Erythroblast (primary cell): ENCODE measurements around the gene TWNK.
A peak's percentile ranks its signal among the peaks of the same experiment; 100 is the strongest.

Source experiments
- DNase-seq, 2 experiments: peaks; one replicate each; lab custom pipeline; 2025; lab: John Stamatoyannopoulos, UW
- GATA1 ChIP-seq: IDR thresholded peaks from 2 replicates; pipeline ENCODE4 v1.6.1; 2011; ENCODE audit warnings: low read depth, mild to moderate bottlenecking, control low read depth, low read length, moderate library complexity
- POLR2A ChIP-seq: IDR thresholded peaks from 2 replicates; pipeline ENCODE4 v1.6.1; 2011; ENCODE audit warnings: mild to moderate bottlenecking, low read length

The TWNK gene

DNA sequence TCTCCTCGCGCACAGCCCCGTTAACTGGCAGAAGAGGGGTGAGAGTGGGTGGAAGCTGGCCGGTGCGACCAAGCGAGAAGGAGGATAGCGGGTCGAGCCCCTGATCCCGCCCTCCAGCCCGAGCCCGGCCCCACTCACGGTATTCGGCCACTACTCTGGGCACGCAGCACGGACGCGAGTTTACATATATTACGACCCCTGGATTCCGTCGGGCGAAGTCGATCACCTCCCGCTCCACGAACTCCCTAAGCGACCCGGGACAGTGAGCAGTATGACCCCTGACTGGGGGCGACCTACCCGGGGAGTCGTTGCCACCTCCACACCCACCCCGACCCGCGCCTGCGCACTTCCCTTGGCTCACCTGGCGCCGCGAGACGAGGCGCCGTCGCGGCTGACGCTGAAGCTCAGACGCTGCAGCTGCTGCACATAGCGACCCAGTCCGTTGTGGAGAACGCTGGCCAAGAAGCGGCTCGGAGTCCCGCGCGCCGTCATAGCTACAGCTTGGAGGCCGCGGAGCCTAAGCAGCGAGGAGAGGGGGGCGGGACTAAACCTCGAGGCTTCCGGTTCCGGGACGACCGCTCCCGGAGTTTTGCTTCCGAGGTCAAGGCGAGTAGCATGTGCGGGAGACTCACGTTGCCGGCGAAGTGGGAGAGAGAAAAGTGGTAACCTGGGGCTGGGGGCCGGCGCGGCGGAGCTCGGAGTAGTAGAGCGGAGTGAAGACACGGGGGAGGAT is at the start of gene TWNK, which contains the start of gene MRPL43:
Gene TWNK (plus strand): TSS at position 592 of the 733 bp plus-strand sequence. CDS start 668 bp downstream, outside the sequence.
Gene MRPL43 (minus strand): TSS at position 546 of the 733 bp plus-strand sequence. CDS start 54 bp downstream, at position 492.
- peak; percentile 88 to 90 for DNase-seq
- peak; percentile 73 for TF ChIP-seq POLR2A
- no peak for TF ChIP-seq GATA1

- DNase-seq: no peak
- TF ChIP-seq GATA1 (no peak), POLR2A (no peak)
Measured at GRCh38 chr10:100939763-100940344, 47.5 kb upstream of the TWNK start.

- no peak for DNase-seq
- TF ChIP-seq POLR2A: no peak
- no peak for TF ChIP-seq GATA1
Measured at GRCh38 chr10:100942229-100942628, 45.1 kb upstream of the TWNK start.

DNA sequence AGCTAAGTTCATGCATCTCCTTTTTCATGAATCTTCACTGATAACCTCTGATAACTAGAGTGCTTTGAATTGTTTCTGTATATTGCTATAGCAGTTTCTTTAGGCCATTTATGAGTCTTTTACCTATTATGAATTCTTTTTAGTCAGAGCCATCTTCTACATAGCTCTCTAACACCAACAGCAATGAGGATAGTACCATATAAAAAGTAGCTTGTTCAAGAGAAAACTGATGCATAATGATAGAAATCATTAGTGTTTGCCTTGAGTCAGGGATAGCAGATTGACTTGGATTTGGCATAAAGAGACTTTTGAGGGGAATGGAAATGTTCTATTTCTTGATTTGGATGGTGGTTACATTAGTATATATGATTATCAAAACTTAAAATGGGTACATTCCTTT is 43.8 kb upstream of the TWNK start:
- no peak for DNase-seq
- no peak for TF ChIP-seq GATA1
- no peak for TF ChIP-seq POLR2A

GRCh38 chr10:100945754-100946153 is 41.6 kb upstream of the TWNK start:
- TF ChIP-seq GATA1 (no peak), POLR2A (no peak)
- no peak for DNase-seq

GRCh38 chr10:100948916-100949315 is 38.4 kb upstream of the TWNK start:
- TF ChIP-seq GATA1 (no peak), POLR2A (no peak)
- DNase-seq: no peak

DNA sequence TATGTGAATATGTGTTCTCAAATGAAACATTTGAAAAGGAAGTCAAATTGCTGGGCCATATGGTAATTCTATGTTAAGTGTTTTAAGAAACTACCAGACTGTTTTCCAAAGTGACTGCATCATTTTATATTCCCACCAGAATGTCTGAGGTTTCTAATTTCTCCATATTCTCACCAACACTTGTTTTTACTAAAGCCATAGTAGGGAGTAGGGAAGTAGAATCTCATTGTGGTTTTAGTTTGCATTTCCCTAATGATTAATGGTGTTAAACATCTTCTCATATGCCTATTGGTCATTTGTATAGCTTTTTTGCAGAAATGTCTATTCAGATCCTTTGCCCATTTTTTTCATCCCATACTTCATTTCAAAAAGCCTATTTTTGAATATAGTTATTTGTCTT is 27.1 kb upstream of the TWNK start:
- TF ChIP-seq GATA1 (no peak), POLR2A (no peak)
- no peak for DNase-seq

DNA sequence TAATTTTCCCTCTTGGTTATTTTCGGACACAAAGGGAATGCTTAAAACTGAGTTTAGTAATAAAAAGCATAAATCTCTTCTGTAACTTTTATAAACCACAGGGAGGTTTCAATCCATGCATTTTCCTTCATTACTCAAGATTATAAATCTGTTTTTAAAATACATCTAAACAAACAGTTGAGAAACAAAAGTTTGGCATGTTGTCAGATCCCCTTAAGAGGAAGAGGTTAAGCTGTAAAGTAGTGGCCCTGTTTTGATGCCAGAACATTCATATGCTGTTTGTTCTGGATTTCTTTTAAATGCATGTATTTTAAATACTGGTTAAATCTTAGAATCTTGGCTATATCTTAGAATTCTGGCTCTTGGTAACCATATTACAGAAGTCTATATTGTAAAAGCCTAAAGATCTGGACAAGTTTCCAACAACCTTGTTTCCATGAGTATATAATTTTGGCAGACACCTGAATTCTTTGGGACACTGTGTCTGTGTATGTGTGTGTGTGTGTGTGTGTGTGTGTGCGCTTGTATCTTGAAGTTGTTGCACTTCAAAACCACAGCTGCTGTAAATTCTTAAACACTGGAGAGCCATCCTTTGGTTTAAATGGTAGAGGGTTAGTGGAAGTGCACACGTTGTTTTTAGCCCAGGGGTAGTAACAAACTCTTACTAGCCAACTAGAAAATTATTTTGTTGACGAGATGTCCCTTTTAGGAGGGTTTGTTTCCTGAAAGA is 24.8 kb upstream of the TWNK start:
- DNase-seq: no peak
- TF ChIP-seq GATA1 (no peak), POLR2A (no peak)

GRCh38 chr10:100963826-100964225 is 23.5 kb upstream of the TWNK start:
- TF ChIP-seq POLR2A: no peak
- TF ChIP-seq GATA1: no peak
- no peak for DNase-seq

DNA sequence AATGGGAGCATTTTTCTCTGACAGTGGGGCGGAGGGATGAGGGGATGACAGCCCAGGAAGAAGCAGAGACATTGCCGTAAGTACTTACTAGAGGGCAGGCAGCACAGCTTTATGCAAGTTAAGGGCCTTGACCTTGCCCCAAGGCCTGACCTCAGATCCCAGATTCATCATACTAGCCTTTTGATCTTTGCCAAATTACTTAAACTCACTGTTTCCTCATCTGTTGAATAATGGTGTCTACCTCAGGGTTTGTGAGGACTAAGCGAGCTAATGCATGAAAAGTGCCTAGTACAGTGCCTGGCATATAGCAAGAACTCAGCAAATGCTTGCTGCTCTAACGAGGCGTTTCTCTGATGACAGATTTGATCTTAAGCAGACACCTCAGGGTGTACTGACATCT is 21.5 kb upstream of the TWNK start:
- TF ChIP-seq GATA1: no peak
- no peak for TF ChIP-seq POLR2A
- DNase-seq: no peak

DNA sequence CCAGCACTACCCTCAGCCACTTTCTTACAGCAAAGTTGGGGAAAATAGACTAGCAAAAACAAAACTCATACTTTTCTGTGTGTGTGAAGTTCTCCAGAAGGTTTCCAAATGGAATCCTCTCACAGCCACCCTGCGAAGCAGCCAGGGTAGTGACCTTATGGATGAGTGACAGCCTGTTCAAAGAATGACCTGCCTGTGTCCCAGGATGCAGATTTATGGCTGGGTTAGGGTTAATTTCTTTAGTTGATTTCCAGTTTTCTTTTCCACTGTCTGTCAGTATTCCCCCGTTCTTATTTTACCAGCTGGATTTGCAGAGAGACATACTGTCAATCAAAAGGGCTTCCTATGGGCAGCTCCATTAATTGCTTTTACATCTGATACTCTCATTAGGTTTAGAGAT is 20.5 kb upstream of the TWNK start:
- no peak for DNase-seq
- TF ChIP-seq POLR2A: no peak
- no peak for TF ChIP-seq GATA1

- TF ChIP-seq POLR2A (no peak), GATA1 (no peak)
- peak in 1 of 2 experiments; percentile 22 for DNase-seq
Measured at GRCh38 chr10:100967332-100967731, 20.0 kb upstream of the TWNK start.

DNA sequence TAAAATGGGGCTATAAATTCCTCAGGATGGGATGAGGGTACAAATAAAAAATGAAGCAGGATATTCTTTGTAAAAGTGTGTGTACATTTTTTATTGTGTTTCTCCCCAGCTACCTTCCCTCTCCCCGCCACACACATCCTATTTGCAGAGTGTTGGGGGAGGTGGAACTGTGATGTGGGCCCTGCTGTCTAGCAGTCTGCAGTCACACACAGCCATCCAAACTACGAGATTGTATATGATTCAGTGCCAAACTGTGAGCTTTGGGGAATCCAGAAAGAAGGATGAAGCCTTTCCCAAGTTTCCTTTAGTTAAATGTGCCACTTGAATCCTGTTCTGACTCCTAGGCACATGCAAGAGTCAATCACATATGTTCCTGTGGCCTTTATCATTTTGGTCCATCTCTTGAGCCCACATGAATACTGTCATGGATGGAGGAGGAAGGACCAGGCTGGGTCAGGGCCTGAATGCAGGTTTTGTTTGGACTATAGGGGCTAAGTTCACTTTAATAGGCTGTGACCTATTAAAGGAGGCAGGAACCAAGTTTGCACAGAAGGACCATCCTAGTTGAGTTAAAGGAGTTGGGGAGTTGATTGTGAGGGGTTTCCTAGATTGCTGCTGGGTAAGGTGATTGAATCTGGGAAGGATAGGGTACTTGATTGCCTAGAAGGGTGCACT is 19.1 kb upstream of the TWNK start:
- TF ChIP-seq POLR2A (no peak), GATA1 (no peak)
- DNase-seq: no peak
